PFSK-1 (cell line): ENCODE results near the gene TMPRSS3.

Source experiments
- FOXP2 ChIP-seq: optimal IDR thresholded peaks from 2 replicates; pipeline ENCODE3; 2011; ENCODE audit warnings: borderline replicate concordance, control low read depth, inconsistent platforms; ENCODE audit not compliant: insufficient read depth; ENCODE audit errors: extremely low read length, extremely low read depth
- POLR2AphosphoS5 ChIP-seq: IDR thresholded peaks from 2 replicates; pipeline ENCODE4 v1.6.1; 2012; ENCODE audit warnings: low read depth, mild to moderate bottlenecking, control low read depth, low read length, moderate library complexity
- REST ChIP-seq, 2 experiments: IDR thresholded peaks; 2 replicates each; pipeline versions ENCODE4 v1.6.1 to v1.8.0; 2011 to 2012; ENCODE audit warnings: low read depth in 2 of 2, low read length in 2 of 2, control low read depth in 1 of 2, inconsistent platforms in 1 of 2, mild to moderate bottlenecking in 1 of 2, moderate library complexity in 1 of 2; ENCODE audit not compliant: insufficient read depth in 1 of 2
- SIN3A ChIP-seq: IDR thresholded peaks from 2 replicates; pipeline ENCODE4 v1.6.1; 2012; ENCODE audit warnings: mild to moderate bottlenecking, low read length, moderate library complexity, borderline replicate concordance; ENCODE audit not compliant: insufficient read depth
- TAF1 ChIP-seq: IDR thresholded peaks from 2 replicates; pipeline ENCODE4 v1.6.1; 2012; ENCODE audit warnings: low read length, control low read depth, borderline replicate concordance; ENCODE audit not compliant: insufficient read depth

TMPRSS3 gene

DNA sequence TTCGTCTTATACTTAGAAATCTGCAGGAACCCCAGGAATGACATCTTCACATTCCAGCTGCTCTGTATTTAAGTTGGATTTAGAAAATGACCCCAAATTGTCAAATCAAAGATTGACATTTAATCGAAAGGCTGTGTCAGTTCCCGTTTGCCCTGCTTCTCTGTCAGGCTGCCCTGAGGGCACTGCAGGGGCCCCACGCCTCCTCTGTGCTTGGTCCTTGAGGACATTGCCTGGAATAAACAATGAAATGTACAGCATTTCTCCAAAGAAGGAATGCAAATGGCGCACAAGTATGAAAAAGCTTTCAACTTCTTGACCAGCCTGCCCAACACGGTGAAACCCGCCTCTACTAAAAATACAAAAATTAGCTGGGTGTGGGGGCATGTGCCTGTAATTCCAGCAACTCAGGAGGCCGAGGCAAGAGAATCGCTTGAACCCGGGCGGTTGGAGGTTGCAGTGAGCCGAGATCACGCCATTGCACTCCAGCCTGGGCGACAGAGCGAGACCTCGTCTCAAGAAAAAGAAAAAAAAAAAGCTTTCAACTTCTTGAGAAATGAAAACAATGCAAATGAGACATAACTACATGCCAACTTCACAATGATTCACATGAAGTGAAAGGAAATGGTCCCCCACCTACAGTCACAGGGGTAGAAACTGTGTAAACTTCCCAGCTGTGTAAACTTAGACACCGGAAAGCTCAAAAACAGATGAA lies 3.0 kb downstream of the TMPRSS3 start:
- TF ChIP-seq TAF1 (no peak), REST (IDR thresholded peaks at IDR 0.05; ENCODE audit: insufficient read depth in 1 of 2, low read depth in 2 of 2, low read length in 2 of 2) (no peak), SIN3A (no peak), POLR2AphosphoS5 (no peak), FOXP2 (no peak)

GRCh38 chr21:42391297-42391696 lies 4.6 kb downstream of the TMPRSS3 start:
- TF ChIP-seq POLR2AphosphoS5 (no peak), FOXP2 (no peak), REST (IDR thresholded peaks at IDR 0.05; ENCODE audit: insufficient read depth in 1 of 2, low read depth in 2 of 2, low read length in 2 of 2) (no peak), TAF1 (no peak), SIN3A (no peak)

GRCh38 chr21:42390696-42391095 lies 5.2 kb downstream of the TMPRSS3 start:
- TF ChIP-seq REST (IDR thresholded peaks at IDR 0.05; ENCODE audit: insufficient read depth in 1 of 2, low read depth in 2 of 2, low read length in 2 of 2) (no peak), POLR2AphosphoS5 (no peak), FOXP2 (no peak), SIN3A (no peak), TAF1 (no peak)

GRCh38 chr21:42390193-42390592 lies 5.7 kb downstream of the TMPRSS3 start:
- TF ChIP-seq REST (IDR thresholded peaks at IDR 0.05; ENCODE audit: insufficient read depth in 1 of 2, low read depth in 2 of 2, low read length in 2 of 2) (no peak), POLR2AphosphoS5 (no peak), FOXP2 (no peak), TAF1 (no peak), SIN3A (no peak)

DNA sequence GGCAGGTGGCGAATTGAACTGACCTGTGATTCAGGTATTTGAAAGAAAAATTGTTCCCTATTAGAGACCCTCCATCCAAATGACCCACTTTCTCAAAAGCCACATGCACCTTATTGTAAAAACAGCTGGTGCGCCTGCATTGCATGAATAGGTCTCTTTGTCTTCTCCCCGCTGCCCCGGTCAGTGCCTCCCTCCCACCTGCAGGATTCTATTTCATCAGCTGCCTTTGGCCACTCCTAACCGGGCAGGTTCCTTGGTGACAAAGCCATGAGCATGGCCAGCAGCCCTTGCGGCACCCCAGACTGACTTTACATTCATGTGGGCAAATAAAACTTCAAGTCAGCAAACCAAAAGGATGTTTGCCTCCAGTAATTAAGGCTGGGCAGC lies 6.4 kb downstream of the TMPRSS3 start:
- TF ChIP-seq FOXP2 (no peak), TAF1 (no peak)
